HG03135 (cell line): ENCODE results near the gene SLC38A10.
"Not testable (repeated sequence)": the region's sequence is repeated elsewhere in the genome, so short reads cannot be mapped to it uniquely, and the experiment has no call there.

Experiments
- ATAC-seq: cut with Tn5 transposase; IDR thresholded peaks from one replicate; pipeline ENCODE4 v1.9.1; 2021; ENCODE audit warnings: mild to moderate bottlenecking, moderate library complexity; ENCODE audit not compliant: unreplicated experiment

Gene SLC38A10

DNA sequence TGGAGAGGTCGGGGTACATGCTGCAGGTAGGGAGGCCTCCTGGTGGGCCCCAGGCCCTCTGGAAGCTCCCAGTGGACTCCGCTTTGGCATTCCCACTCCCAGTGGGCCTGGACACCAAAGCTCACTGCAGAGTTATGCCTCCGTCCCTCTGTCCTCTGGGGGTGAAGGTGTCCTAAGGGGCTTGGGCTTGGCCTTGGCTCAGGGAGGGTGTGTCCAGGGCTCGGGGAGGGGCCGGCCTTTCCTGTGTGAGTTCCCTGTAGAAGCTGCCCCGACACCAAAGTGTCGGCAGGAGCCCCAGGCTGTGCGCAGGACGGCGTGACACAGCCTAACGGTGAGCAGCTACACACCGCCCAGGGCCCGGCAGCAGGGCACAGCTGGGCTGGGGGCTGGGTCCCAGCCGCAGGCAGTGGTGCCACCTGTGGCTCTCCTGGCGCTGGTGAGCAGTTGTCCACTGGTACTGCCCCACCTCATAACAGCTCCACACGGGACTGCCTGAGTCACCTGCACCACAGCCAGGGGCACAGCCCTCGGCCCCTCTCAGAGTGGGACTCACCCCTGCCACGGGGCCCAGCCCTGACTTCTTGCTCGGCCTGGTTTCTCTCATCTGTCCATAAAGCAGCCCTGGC, 62.4 kb downstream of the SLC38A10 start:
- ATAC-seq = no peak

DNA sequence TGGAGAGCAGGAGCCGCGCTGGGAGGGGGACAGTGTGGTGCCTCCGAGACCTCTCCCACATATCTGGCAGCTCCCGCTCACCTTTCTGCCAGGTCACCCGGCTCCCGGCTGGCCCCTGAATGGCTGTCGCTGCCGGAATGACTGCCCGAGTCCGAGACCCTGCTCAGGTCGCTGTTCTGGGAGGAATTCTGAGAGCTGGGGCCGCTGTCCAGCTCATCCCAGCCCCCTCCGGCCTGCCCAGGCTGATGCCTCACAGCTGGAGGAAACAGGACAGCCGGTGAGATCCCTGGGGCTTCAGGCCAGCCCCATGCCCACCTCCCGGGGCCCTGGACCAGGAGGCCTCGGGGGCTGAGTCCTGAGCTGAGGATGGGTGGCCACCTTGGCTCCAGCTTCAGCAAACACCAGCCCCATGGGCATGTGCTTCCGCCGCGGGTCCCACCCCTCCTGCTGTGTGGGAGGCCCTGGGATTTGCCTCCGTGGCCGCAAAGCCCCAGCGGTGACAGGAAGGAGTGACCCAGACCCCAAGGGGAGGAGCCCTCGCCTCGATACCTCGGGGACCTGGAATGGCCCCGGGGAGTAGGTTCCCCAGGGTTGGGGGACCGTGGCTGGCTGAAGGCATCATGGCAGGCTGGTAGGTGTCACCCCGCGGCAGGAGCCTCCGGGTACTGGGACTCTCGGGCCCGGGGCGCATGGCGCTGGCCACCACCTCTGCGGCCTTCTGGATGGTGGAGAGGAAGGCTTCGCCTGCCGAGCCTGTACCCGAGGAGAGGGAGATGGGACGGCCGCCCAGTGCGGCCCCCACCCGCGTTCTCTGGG, 63.1 kb downstream of the SLC38A10 start:
- no peak for ATAC-seq

DNA sequence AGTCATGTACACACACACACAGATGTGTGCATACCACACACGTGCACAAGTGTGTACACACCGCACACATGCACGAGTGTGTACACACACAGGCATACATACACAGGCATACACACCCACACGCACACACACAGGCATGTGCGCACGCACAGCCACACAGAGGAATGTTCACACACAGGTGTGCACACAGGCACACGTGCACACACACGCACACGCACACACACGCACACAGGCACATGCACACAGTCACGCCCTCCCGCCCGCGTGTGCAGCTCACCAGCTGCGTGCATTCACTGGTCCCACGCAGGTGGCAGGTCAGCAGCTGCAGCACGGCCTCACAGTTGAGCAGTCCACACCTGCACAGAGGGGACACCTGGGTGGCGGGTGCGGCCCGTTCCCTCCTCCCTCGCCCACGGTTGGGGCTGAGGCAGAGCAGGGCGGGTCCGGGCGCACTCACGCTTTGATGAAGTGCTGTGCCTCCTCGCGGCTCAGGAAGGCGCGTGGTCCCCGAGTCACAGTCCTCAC, 63.9 kb downstream of the SLC38A10 start:
- ATAC-seq = no peak

DNA sequence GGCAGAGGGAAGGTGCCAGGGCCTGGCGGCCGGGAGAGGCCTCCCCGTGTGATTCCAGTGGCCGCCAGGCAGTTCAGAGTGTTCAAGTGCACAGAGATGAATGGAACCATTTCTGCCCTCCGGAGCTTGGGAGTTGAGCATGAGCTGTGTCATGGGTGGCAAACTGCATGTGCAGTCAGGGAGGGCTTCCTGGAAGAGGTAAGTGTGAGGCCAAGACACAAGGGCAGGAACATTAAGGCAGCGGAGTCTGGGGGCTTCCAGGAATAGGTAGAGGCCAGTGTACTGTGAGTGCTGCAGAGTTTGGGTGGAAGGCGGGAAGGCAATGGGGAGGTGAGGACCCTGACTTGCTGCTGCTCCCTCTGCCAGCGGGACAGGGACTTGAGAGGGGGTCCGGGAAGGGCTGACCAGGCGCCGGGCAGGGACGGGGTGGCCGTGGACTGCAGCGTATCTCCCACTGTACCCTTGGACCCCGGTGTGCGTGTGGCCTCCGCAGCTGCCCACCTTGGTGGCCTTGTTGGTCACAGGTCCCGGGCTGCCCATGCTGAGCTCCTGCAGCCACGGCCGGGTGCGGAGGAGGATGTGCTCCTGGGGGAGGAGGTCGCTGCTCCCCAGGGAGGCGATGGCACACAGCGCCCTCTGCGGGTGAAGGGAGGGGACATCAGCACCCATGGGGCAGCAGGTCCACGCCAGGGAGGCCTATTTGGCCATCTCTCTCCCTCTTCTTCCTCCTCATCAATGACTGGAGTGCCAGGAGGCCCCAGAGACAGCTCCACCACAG, 64.9 kb downstream of the SLC38A10 start:
- ATAC-seq = no peak

- no peak for ATAC-seq
Measured at GRCh38 chr17:81229666-81229920, 65.5 kb downstream of the SLC38A10 start.

DNA sequence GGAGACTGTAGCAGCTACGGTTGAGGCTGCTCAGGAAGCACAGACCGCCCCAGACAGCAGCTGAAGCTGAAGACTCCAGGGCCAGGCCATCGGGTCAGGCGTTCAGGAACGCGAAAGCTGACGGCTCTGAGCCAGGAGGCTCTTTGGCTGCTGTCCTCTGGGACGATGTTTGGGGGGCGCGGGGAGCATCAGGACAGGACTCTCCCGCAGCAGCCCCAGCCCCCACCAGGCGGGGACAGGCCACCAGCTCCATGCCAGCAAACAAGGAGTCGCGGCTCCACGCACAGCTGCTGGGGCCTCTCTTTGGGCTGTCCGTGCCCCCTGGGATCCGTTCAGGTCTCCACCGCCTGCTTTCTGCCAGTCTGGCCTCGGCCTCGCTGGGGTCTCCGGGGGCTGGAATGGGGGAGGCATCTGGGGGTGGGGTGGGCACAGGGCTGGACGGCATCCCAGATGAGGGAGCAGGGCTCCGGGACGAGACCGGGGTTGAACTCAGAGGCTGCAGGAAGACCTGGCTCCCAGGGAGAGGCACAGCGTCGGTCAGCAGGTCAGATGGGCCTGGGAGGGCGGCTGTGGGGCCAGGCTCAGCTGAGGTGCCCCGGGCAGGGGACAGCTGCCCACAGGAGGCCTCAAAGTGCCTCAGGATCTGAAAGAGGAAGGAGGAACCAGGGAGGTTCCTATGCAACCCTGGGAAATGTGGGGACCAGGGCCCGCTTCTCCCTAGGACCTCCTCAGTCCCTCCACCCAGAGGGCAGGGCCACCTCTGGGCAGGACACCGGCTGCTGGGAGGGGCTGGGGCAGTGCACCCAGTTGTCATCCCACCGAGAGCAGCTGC, 66.1 kb downstream of the SLC38A10 start:
- no peak for ATAC-seq

DNA sequence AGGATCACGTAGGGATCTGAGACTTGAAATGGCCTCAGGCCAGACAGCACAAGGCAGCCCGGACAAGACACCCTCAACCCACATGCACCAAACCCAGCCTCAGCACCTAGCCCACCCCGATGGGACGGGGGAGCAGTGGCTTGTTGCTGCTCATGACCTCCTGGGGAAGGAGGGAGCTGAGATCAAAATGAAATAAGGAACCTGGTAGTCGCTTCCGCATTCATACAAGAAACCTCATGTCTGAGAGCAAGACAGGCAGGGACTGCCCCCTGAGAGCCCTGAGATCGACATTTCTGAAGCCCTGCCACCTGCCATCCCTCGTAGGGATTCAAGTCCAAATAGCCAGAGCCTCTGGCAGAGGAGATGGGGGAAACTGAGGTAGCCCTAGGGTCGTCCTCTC, 66.7 kb downstream of the SLC38A10 start:
- no peak for ATAC-seq

DNA sequence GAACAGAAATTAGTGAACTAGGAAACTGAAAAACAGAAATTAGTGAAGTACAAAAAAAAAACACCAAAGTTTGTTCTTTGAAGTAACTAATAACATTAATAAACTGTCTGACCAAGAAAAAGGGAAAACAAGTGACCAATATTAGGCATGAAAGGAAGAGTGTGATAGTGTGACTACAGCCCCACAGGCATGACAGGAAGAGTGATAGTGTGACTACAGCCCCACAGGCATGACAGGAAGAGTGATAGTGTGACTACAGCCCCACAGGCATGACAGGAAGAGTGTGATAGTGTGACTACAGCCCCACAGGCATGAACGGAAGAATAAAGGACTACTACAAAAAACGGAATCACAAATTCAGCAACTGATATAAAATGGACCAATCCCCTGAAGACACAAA, 67.5 kb downstream of the SLC38A10 start:
- ATAC-seq = not testable (repeated sequence)

- no peak for ATAC-seq
Measured at GRCh38 chr17:81223762-81224130, 71.4 kb downstream of the SLC38A10 start.

GRCh38 chr17:81222906-81223761, 72.0 kb downstream of the SLC38A10 start, which contains the start of gene CEP131:
Gene CEP131, minus strand, starts transcription at chr17:81222965. Its CDS starts 2,909 bp downstream, at chr17:81220056.
- peak; percentile 87 for ATAC-seq

DNA sequence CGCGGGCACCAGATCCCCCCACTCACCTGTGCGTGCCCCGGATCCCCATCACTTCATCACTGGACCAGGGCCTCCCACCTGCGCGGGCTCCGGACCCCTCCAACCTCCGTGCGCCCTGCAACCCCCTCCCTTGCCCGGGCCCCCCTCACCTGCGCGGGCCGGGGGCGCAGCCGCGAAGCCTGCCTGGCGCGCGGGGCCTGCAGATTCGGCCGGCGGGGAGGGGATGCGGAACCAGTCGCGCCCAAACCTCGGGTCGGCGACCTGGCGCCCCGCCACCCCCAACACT, 72.5 kb downstream of the SLC38A10 start:
- no peak for ATAC-seq

DNA sequence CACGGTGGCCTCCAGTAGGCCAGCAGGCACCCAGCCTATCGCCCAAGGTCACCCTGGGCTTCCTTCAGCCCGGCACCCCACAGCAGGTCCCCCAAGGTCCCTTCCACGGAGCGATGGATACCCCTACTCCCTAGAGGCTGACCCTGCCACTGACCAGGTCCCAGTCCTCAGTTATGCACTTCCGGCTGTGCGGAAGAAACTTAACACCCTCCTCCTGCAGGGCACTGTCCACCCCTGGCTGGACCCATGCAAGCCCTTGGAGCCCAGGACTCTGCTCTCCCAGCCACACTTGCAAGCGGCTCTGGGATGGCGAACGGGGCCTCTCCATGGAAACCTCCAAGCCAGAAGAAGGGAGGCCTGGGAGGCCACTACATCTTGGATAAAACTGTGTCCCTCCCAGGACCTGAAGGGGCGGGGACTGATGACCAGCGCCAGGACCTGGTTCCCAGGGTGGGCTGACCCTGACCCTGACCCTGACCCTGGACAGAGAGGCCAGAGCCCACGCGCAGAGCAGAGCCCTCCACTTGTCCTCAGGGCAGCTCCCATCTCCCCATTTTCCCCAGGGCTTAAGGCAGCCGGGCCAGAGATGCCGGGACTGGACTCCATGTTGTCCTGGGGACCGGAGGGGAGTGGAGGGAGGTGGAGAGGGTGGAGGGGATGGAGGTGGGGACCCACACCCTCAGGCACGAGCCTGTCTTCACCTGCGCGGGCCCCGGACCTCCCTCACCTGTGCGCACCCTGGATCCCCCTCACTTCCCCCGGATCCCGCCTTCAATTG, 73.1 kb downstream of the SLC38A10 start:
- peak; percentile 4 for ATAC-seq

DNA sequence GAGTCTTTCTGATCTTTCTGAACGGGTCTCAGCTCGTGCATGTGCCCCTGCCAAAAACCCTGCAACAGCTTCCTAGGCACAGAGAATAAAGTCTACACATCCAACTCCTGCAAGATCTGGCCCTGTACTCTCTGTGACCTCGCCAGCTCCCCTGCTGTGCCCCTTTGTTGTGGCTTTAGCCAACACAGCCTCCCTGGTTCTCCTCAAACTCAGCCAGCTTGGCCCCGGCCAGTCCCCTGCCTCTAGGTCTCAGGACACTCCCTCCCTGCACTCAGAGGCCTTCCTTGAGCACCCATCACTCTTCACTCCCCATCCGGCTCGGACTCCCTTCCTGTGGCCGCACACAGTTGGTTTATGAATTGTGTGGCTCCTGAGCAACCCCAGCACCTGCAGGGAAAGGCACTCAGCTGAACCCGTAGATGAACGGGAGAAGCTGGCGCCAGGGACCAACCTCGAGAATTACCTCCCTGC, 73.7 kb downstream of the SLC38A10 start:
- ATAC-seq = no peak

GRCh38 chr17:81219476-81220180, 75.5 kb downstream of the SLC38A10 start:
- no peak for ATAC-seq

GRCh38 chr17:81218991-81219390, 76.1 kb downstream of the SLC38A10 start:
- ATAC-seq = no peak

GRCh38 chr17:81218459-81218858, 76.6 kb downstream of the SLC38A10 start:
- no peak for ATAC-seq

DNA sequence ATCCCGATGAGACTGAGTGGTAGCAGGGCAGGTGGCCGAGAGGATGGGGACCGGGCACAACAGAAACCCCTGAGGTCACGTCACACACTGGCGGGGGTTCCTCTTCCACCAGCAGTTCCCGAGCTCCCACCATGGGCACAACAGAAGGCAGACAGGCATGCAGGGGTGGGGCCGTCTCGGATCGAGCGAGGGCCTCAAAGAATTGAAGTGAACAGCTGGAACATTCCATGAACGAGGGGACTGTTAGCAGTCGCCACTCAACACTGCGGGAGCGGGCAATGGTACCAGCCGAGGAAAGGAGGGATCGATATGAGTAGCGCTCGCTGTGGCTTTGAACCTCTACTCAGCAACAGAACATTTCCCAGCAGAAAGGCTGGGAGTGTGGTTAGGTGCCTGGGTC, 77.6 kb downstream of the SLC38A10 start:
- ATAC-seq = no peak

DNA sequence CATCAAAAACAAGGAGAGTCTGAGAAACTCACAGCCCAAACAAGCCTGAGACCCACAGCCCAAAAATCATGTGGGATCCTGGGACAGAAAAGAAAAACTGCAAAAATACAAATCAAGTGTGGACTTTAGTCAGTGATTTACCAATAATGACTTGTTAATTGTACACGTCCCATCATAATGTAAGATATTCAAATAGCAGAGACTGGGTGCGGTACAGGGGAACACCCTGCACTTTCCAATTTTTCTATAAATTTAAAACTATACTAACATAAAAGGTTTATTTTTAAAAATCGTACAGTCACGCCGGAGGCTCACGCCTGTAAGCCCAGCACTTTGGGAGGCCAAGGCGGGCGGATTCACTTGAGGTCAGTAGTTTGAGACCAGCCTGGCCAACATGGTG, 81.1 kb downstream of the SLC38A10 start:
- no peak for ATAC-seq

DNA sequence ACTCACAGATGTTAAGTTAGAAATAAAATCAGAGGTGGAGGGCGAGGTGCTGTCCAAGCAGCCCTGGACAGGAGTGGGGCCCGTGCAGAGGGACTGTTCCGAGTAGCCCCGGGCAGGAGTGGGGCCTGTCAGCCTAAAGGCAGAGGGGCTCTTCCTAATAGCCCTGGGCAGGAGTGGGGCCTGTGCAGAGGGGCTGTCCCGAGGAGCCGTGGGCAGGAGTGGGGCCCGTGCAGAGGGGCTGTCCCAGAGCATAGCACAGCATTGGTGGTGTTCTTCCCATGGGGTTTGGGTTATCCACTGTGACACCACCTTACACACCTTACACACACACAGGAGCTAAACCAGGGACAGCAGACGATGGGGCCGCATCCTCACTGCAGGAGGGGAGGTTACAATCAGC, 82.7 kb downstream of the SLC38A10 start:
- no peak for ATAC-seq
